ENCODE data around the gene NACAD.

GRCh38 chr7:45031829-45032228 lies 56.9 kb downstream of the NACAD start:
- TF ChIP-seq CTCF (IDR thresholded peaks at IDR 0.05; ENCODE audit: poor library complexity): no peak
- TF ChIP-seq EZH2phosphoT487 (IDR thresholded peaks at IDR 0.05; ENCODE audit: low read depth, severe bottlenecking, unreplicated experiment): no peak
- no peak for TF ChIP-seq EZH2 (IDR thresholded peaks at IDR 0.05; ENCODE audit: borderline replicate concordance)
